ENCODE data around the gene PTPRD.

PTPRD gene

GRCh38 chr9:8674536-8674935, 1938.3 kb downstream of the PTPRD start:
- H3K9me2 ChIP-seq (replicated peaks; ENCODE audit: control insufficient read depth, low read length): no peaks in the 10 kb centered on the region
- no peak overlapping the region for H3K4me3 ChIP-seq (ENCODE audit: low read length)
- no peak overlapping the region for H3K4me2 ChIP-seq (ENCODE audit: low read length)
- H3K9me3 ChIP-seq (ENCODE audit: control insufficient read depth, insufficient read depth, low read length): no peaks in the 10 kb centered on the region
- TF ChIP-seq CTCF (IDR thresholded peaks at IDR 0.05; ENCODE audit: low read depth, low read length, poor library complexity, severe bottlenecking) (no peak), EZH2phosphoT487 (IDR thresholded peaks at IDR 0.05; ENCODE audit: borderline replicate concordance, low read length) (no peak)
- no peak overlapping the region for H3K27ac ChIP-seq (ENCODE audit: low read depth, low read length)
- H3K27me3 ChIP-seq (ENCODE audit: control insufficient read depth, low read length): no peaks in the 10 kb centered on the region
- H4K20me1 ChIP-seq (ENCODE audit: control insufficient read depth, insufficient read depth, low read depth, low read length): no peaks in the 10 kb centered on the region
- H3K4me1 ChIP-seq (ENCODE audit: control insufficient read depth, low read length): no peaks in the 10 kb centered on the region
- no peaks in the 10 kb centered on the region for H3F3A ChIP-seq (ENCODE audit: control insufficient read depth, insufficient read depth)
- no peaks in the 10 kb centered on the region for H3K79me2 ChIP-seq (ENCODE audit: control insufficient read depth, low read length)
- H3K36me3 ChIP-seq (ENCODE audit: control insufficient read depth, low read length): no peaks in the 10 kb centered on the region

- Histone ChIP-seq H3K4me3 (ENCODE audit: low read length) (no peak overlapping the region), H3K9me3 (ENCODE audit: control insufficient read depth, insufficient read depth, low read length) (no peaks in the 10 kb centered on the region), H3K79me2 (ENCODE audit: control insufficient read depth, low read length) (no peaks in the 10 kb centered on the region), H3K4me2 (ENCODE audit: low read length) (no peak overlapping the region), H3K4me1 (ENCODE audit: control insufficient read depth, low read length) (no peaks in the 10 kb centered on the region), H3F3A (ENCODE audit: control insufficient read depth, insufficient read depth) (no peaks in the 10 kb centered on the region), H4K20me1 (ENCODE audit: control insufficient read depth, insufficient read depth, low read depth, low read length) (no peaks in the 10 kb centered on the region), H3K27me3 (ENCODE audit: control insufficient read depth, low read length) (no peaks in the 10 kb centered on the region), H3K27ac (ENCODE audit: low read depth, low read length) (no peak overlapping the region), H3K9me2 (replicated peaks; ENCODE audit: control insufficient read depth, low read length) (no peaks in the 10 kb centered on the region), H3K36me3 (ENCODE audit: control insufficient read depth, low read length) (no peaks in the 10 kb centered on the region)
- TF ChIP-seq CTCF (IDR thresholded peaks at IDR 0.05; ENCODE audit: low read depth, low read length, poor library complexity, severe bottlenecking) (no peak), EZH2phosphoT487 (IDR thresholded peaks at IDR 0.05; ENCODE audit: borderline replicate concordance, low read length) (no peak)
These were observed 1939.0 kb downstream of the PTPRD start for GRCh38 chr9:8673830-8674229.

GRCh38 chr9:8670751-8671150, 1942.1 kb downstream of the PTPRD start:
- no peaks in the 10 kb centered on the region for H3F3A ChIP-seq (ENCODE audit: control insufficient read depth, insufficient read depth)
- no peak overlapping the region for H3K27ac ChIP-seq (ENCODE audit: low read depth, low read length)
- H3K36me3 ChIP-seq (ENCODE audit: control insufficient read depth, low read length): no peaks in the 10 kb centered on the region
- no peaks in the 10 kb centered on the region for H3K9me2 ChIP-seq (replicated peaks; ENCODE audit: control insufficient read depth, low read length)
- H4K20me1 ChIP-seq (ENCODE audit: control insufficient read depth, insufficient read depth, low read depth, low read length): no peaks in the 10 kb centered on the region
- TF ChIP-seq EZH2phosphoT487 (IDR thresholded peaks at IDR 0.05; ENCODE audit: borderline replicate concordance, low read length) (no peak), CTCF (IDR thresholded peaks at IDR 0.05; ENCODE audit: low read depth, low read length, poor library complexity, severe bottlenecking) (no peak)
- no peaks in the 10 kb centered on the region for H3K9me3 ChIP-seq (ENCODE audit: control insufficient read depth, insufficient read depth, low read length)
- no peaks in the 10 kb centered on the region for H3K79me2 ChIP-seq (ENCODE audit: control insufficient read depth, low read length)
- no peak overlapping the region for H3K4me2 ChIP-seq (ENCODE audit: low read length)
- H3K4me3 ChIP-seq (ENCODE audit: low read length): no peak overlapping the region
- H3K27me3 ChIP-seq (ENCODE audit: control insufficient read depth, low read length): no peaks in the 10 kb centered on the region
- no peaks in the 10 kb centered on the region for H3K4me1 ChIP-seq (ENCODE audit: control insufficient read depth, low read length)

GRCh38 chr9:8668751-8669150, 1944.1 kb downstream of the PTPRD start:
- no peak for TF ChIP-seq EZH2phosphoT487 (IDR thresholded peaks at IDR 0.05; ENCODE audit: borderline replicate concordance, low read length)
- TF ChIP-seq CTCF (IDR thresholded peaks at IDR 0.05; ENCODE audit: low read depth, low read length, poor library complexity, severe bottlenecking): no peak
- no peaks in the 10 kb centered on the region for H3K9me3 ChIP-seq (ENCODE audit: control insufficient read depth, insufficient read depth, low read length)
- H3K27me3 ChIP-seq (ENCODE audit: control insufficient read depth, low read length): no peaks in the 10 kb centered on the region
- no peaks in the 10 kb centered on the region for H3K36me3 ChIP-seq (ENCODE audit: control insufficient read depth, low read length)
- no peaks in the 10 kb centered on the region for H3F3A ChIP-seq (ENCODE audit: control insufficient read depth, insufficient read depth)
- H3K4me2 ChIP-seq (ENCODE audit: low read length): no peak overlapping the region
- no peaks in the 10 kb centered on the region for H3K4me1 ChIP-seq (ENCODE audit: control insufficient read depth, low read length)
- H3K27ac ChIP-seq (ENCODE audit: low read depth, low read length): no peak overlapping the region
- H3K4me3 ChIP-seq (ENCODE audit: low read length): no peak overlapping the region
- no peaks in the 10 kb centered on the region for H4K20me1 ChIP-seq (ENCODE audit: control insufficient read depth, insufficient read depth, low read depth, low read length)
- H3K79me2 ChIP-seq (ENCODE audit: control insufficient read depth, low read length): no peaks in the 10 kb centered on the region
- H3K9me2 ChIP-seq (replicated peaks; ENCODE audit: control insufficient read depth, low read length): no peaks in the 10 kb centered on the region

Data from DOHH2 (cell line).